HCT116 (cell line): ENCODE measurements around the gene MYOG. TPM values are rescaled to one million over a fixed set of nuclear protein-coding genes. Genes with fewer than 3 reads are reported as not detected.

ENCODE experiments used
- ATAC-seq: fragments of 200-7000 bp; cut with Tn5 transposase; 2 replicates; pipeline ENCODE4 v1.9.1; 2020; ENCODE audit warnings: mild to moderate bottlenecking, moderate library complexity
- BruUV-seq: library from RNA; stranded (reverse); fragments of 400-500 nt; replicated peaks from 2 replicates; lab custom pipeline; 2021; lab: Mats Ljungman, UMichigan
- CTCF ChIA-PET: fragments of 300-600 bp; sonication (Branson Sonifier 250); formaldehyde crosslinking; loops from one replicate; lab custom pipeline; 2021; ENCODE audit warnings: antibody characterized with exemption; lab: Charles Lee
- POLR2A ChIA-PET: fragments of 300-600, 350-600 bp; sonication (Branson Sonifier 250); formaldehyde crosslinking; loops from one replicate; lab custom pipeline; 2021; ENCODE audit warnings: antibody characterized with exemption; lab: Charles Lee
- RAD21 ChIA-PET, 2 experiments: fragments of 300-600 bp; sonication (Branson Sonifier 250); formaldehyde crosslinking; loops; one replicate each; lab custom pipeline; 2023; ENCODE audit warnings: low total read pairs in 2 of 2; ENCODE audit not compliant: uncharacterized antibody in 2 of 2, unreplicated experiment in 2 of 2, low non-redundant PET in 1 of 2; lab: Charles Lee
- DNase-seq: peaks from one replicate; pipeline ENCODE4 v3.0.0-alpha.2; 2010; ENCODE audit warnings: low read depth, low spot score
- H2AFZ ChIP-seq: fragments of 200-600 bp; shearing (Covaris generic), sonication (generic); 2 replicates; pipeline ENCODE4 v1.6.1; 2017; ENCODE audit warnings: low read depth, mixed run types, mixed read lengths, antibody characterized with exemption, low read length; ENCODE audit not compliant: poor library complexity, severe bottlenecking
- H3K27ac ChIP-seq: 2 replicates; pipeline ENCODE4 v1.5.1; 2012; ENCODE audit warnings: low read depth, low read length
- H3K27me3 ChIP-seq: fragments of 200-600 bp; sonication (generic); 2 replicates; pipeline ENCODE4 v1.6.1; 2016; ENCODE audit warnings: mixed run types, low read length, mixed read lengths; ENCODE audit not compliant: insufficient read depth
- H3K36me3 ChIP-seq, 2 experiments: fragments of 200-500 bp in 1 of 2; fragments of 200-600 bp in 1 of 2; sonication (Bioruptor generic) in 1 of 2; sonication (generic) in 1 of 2; 2 replicates each; pipeline versions ENCODE4 v1.5.1 to v1.6.1; 2014 to 2016; ENCODE audit warnings: low read length in 2 of 2, inconsistent platforms in 1 of 2, mixed read lengths in 1 of 2, mixed run types in 1 of 2; ENCODE audit not compliant: insufficient read depth in 2 of 2, control insufficient read depth in 1 of 2
- H3K4me1 ChIP-seq, 2 experiments: fragments of 200-600 bp in 1 of 2; sonication (generic) in 1 of 2; 2 replicates each; pipeline versions ENCODE4 v1.5.1 to v1.6.1; 2012 to 2017; ENCODE audit warnings: low read length in 2 of 2, inconsistent platforms in 1 of 2, mild to moderate bottlenecking in 1 of 2, mixed read lengths in 1 of 2, mixed run types in 1 of 2, moderate library complexity in 1 of 2; ENCODE audit not compliant: insufficient read depth in 2 of 2, control insufficient read depth in 1 of 2
- H3K4me2 ChIP-seq: fragments of 200-600 bp; sonication (generic); 2 replicates; pipeline ENCODE4 v1.6.1; 2017; ENCODE audit warnings: mixed run types, low read length, mixed read lengths
- H3K4me3 ChIP-seq, 2 experiments: fragments of 200-600 bp in 1 of 2; sonication (generic) in 1 of 2; replicated peaks in 1 of 2; 2 replicates each; pipeline ENCODE4 v1.5.1; 2011 to 2016; ENCODE audit warnings: low read length in 2 of 2, control low read depth in 1 of 2, low read depth in 1 of 2, mild to moderate bottlenecking in 1 of 2, mixed read lengths in 1 of 2, mixed run types in 1 of 2
- H3K79me2 ChIP-seq: fragments of 200-600 bp; sonication (generic); 2 replicates; pipeline ENCODE4 v1.6.1; 2017; ENCODE audit warnings: mild to moderate bottlenecking, mixed run types, low read length, moderate library complexity, mixed read lengths; ENCODE audit not compliant: insufficient read depth
- H3K9ac ChIP-seq: fragments of 200-600 bp; sonication (generic); 2 replicates; pipeline ENCODE4 v1.6.1; 2016; ENCODE audit warnings: low read length, mixed read lengths
- H3K9me2 ChIP-seq: fragments of 200-600 bp; sonication (generic), shearing (Covaris generic); 2 replicates; pipeline ENCODE4 v1.6.1; 2017; ENCODE audit warnings: mixed run types, mild to moderate bottlenecking, moderate library complexity; ENCODE audit not compliant: insufficient read depth
- H3K9me3 ChIP-seq, 2 experiments: fragments of 200-500 bp in 1 of 2; fragments of 200-600 bp in 1 of 2; sonication (Bioruptor generic) in 1 of 2; sonication (generic) in 1 of 2; 2 replicates each; pipeline ENCODE4 v1.6.1; 2014 to 2017; ENCODE audit warnings: low read length in 2 of 2, mixed read lengths in 2 of 2, inconsistent platforms in 1 of 2, low read depth in 1 of 2, mild to moderate bottlenecking in 1 of 2, mixed run types in 1 of 2, moderate library complexity in 1 of 2; ENCODE audit not compliant: control insufficient read depth in 1 of 2, insufficient read depth in 1 of 2
- H4K20me1 ChIP-seq: fragments of 200-600 bp; sonication (generic), shearing (Covaris generic); 2 replicates; pipeline ENCODE4 v1.6.1; 2017; ENCODE audit warnings: mixed run types, mild to moderate bottlenecking, moderate library complexity; ENCODE audit not compliant: insufficient read depth
- CBX3 ChIP-seq: IDR thresholded peaks from 2 replicates; pipeline ENCODE4 v1.6.1; 2012; ENCODE audit warnings: low read depth
- CTCF ChIP-seq, 3 experiments: fragments of 200-600 bp in 1 of 3; sonication (generic) in 1 of 3; IDR thresholded peaks in 2 of 3; conservative IDR thresholded peaks in 1 of 3; 2 replicates each; pipeline ENCODE4 v1.5.1; 2012 to 2017; ENCODE audit warnings: low read depth in 2 of 3, low read length in 2 of 3, antibody characterized with exemption in 1 of 3, borderline replicate concordance in 1 of 3, control low read depth in 1 of 3, mild to moderate bottlenecking in 1 of 3, mixed read lengths in 1 of 3, mixed run types in 1 of 3, moderate library complexity in 1 of 3; ENCODE audit not compliant: insufficient read depth in 1 of 3
- ELF1 ChIP-seq: IDR thresholded peaks from 2 replicates; pipeline ENCODE4 v1.6.1; 2012; ENCODE audit warnings: low read depth, borderline replicate concordance
- JUND ChIP-seq: IDR thresholded peaks from 2 replicates; pipeline ENCODE4 v1.6.1; 2012
- POLR2A ChIP-seq: IDR thresholded peaks from 2 replicates; pipeline ENCODE4 v1.7.0; 2011; ENCODE audit warnings: borderline replicate concordance; ENCODE audit not compliant: insufficient read depth, insufficient read length; ENCODE audit errors: extremely low read depth
- RAD21 ChIP-seq: IDR thresholded peaks from 2 replicates; pipeline ENCODE4 v1.6.1; 2012; ENCODE audit warnings: low read depth, mild to moderate bottlenecking
- SP1 ChIP-seq: IDR thresholded peaks from 2 replicates; pipeline ENCODE4 v1.6.1; 2012; ENCODE audit warnings: low read depth
- SRF ChIP-seq: IDR thresholded peaks from 2 replicates; pipeline ENCODE4 v1.6.1; 2012; ENCODE audit warnings: low read depth
- ZBTB33 ChIP-seq: IDR thresholded peaks from 2 replicates; pipeline ENCODE4 v1.6.1; 2011; ENCODE audit warnings: mild to moderate bottlenecking, low read length, moderate library complexity; ENCODE audit not compliant: insufficient replicate concordance; ENCODE audit errors: extremely low read depth
- ZFX ChIP-seq: fragments of 450-650 bp; IDR thresholded peaks from 2 replicates; pipeline ENCODE4 v1.6.1; 2017
- ZNF274 ChIP-seq: fragments of 200-500 bp; sonication (Bioruptor generic); IDR thresholded peaks from 2 replicates; pipeline ENCODE4 v1.6.1; 2014; ENCODE audit warnings: mild to moderate bottlenecking, low read depth, low read length, inconsistent platforms
- intact Hi-C: fragments of 100-400 bp; cut with micrococcal nuclease; formaldehyde crosslinking; loops from 2 replicates; pipeline ENCODE4 v1.10.0; 2022
- total RNA-seq: library from RNA; stranded (reverse); gene quantifications from one replicate; pipeline ENCODE4 v1.2.1, GENCODE V29; 2021; ENCODE audit not compliant: unreplicated experiment
- TF ChIP-seq, protein P1 (sequence below): IDR thresholded peaks from 2 replicates; pipeline ENCODE4 v1.6.1; 2012
- TF ChIP-seq, protein P2 (sequence below): IDR thresholded peaks from 2 replicates; pipeline ENCODE4 v1.6.1; 2012

Gene MYOG
- total RNA-seq, 1 experiment from 2014 or later: not detected

GRCh38 chr1:203063287-203063686, 22.5 kb downstream of the MYOG start:
- Histone ChIP-seq H3K9me2 (no peaks in the 10 kb centered on the region), H3K36me3 (no peaks in the 10 kb centered on the region), H3K9me3 (no peaks in the 10 kb centered on the region), H3K79me2 (no peaks in the 10 kb centered on the region), H3K9ac (no peak overlapping the region), H3K27ac (no peak overlapping the region), H3K27me3 (no peaks in the 10 kb centered on the region), H4K20me1 (no peaks in the 10 kb centered on the region), H3K4me3 (no peak overlapping the region), H3K4me2 (no peak overlapping the region), H2AFZ (no peak overlapping the region), H3K4me1 (no peaks in the 10 kb centered on the region)
- BruUV-seq: no TSS peak
- intact Hi-C loops: no loop called here
- no peak for ATAC-seq
- CTCF ChIA-PET: interaction anchor here (0.9 to 1.6 kb wide), 2 partner anchors 21 to 204 kb away, joined by 3 to 4 read pairs; no protein-coding TSS in a partner anchor
- POLR2A ChIA-PET: no interaction called here
- RAD21 ChIA-PET: no interaction called here
- DNase-seq: no peak
- TF ChIP-seq SRF: no peak
- TF ChIP-seq, protein P1, sequence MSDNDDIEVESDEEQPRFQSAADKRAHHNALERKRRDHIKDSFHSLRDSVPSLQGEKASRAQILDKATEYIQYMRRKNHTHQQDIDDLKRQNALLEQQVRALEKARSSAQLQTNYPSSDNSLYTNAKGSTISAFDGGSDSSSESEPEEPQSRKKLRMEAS: no peak
- no peak for TF ChIP-seq SP1
- TF ChIP-seq ZFX: no peak
- TF ChIP-seq JUND: no peak
- no peak for TF ChIP-seq ZNF274

DNA sequence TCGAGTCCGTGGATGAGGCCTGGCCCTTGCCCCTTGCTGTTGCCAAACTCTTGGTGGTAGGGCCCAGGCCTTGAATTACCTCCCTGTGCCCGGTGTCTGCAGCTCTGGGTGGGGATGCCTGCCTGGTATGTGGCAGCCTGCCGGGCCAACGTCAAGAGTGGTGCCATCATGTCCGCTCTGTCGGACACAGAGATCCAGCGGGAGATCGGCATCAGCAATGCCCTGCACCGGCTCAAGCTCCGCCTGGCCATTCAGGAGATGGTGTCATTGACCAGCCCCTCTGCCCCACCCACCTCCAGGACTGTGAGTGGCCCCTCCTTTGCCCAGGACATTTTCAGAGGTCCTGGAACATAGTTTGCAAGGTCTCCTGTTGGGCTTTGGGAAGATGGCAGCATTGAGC, 25.7 kb downstream of the MYOG start:
- ATAC-seq (no peak), DNase-seq (no peak)
- ChIA-PET CTCF (no interaction called here), RAD21 (no interaction called here), POLR2A (no interaction called here)
- Histone ChIP-seq H3K27ac (no peak overlapping the region), H3K36me3 (peaks cover 0 to 5% of the 10 kb centered on the region in 2 experiments; a peak in 2 of 4 replicates), H3K9me2 (no peaks in the 10 kb centered on the region), H3K4me2 (no peak overlapping the region), H3K9me3 (no peaks in the 10 kb centered on the region), H2AFZ (no peak overlapping the region), H3K27me3 (no peaks in the 10 kb centered on the region), H3K4me1 (no peaks in the 10 kb centered on the region), H4K20me1 (no peaks in the 10 kb centered on the region), H3K4me3 (no peak overlapping the region), H3K9ac (no peak overlapping the region), H3K79me2 (no peaks in the 10 kb centered on the region)
- intact Hi-C loops: no loop called here
- BruUV-seq: no TSS peak
- TF ChIP-seq, protein P2, sequence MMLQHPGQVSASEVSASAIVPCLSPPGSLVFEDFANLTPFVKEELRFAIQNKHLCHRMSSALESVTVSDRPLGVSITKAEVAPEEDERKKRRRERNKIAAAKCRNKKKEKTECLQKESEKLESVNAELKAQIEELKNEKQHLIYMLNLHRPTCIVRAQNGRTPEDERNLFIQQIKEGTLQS: no peak
- TF ChIP-seq ELF1 (no peak), CTCF (IDR thresholded peaks at IDR 0.05 in 2 of 3, conservative IDR thresholded peaks at IDR 0.05 in 1 of 3; ENCODE audit: borderline replicate concordance in 1 of 3, insufficient read depth in 1 of 3, low read depth in 2 of 3, low read length in 2 of 3) (no peak), POLR2A (no peak), ZBTB33 (no peak), SRF (no peak), CBX3 (no peak), ZNF274 (no peak), RAD21 (no peak)
